DLD1 (cell line): ENCODE data around the gene STAG3.
"Not testable (repeated sequence)": the region's sequence is repeated elsewhere in the genome, so short reads cannot be mapped to it uniquely, and the experiment has no call there.

Experiments used
- in situ Hi-C: cut with HindIII; loops from 2 replicates; pipeline ENCODE4 v1.10.0; 2017; ENCODE audit warnings: low sequenced_read_pairs

The STAG3 gene, protein sequence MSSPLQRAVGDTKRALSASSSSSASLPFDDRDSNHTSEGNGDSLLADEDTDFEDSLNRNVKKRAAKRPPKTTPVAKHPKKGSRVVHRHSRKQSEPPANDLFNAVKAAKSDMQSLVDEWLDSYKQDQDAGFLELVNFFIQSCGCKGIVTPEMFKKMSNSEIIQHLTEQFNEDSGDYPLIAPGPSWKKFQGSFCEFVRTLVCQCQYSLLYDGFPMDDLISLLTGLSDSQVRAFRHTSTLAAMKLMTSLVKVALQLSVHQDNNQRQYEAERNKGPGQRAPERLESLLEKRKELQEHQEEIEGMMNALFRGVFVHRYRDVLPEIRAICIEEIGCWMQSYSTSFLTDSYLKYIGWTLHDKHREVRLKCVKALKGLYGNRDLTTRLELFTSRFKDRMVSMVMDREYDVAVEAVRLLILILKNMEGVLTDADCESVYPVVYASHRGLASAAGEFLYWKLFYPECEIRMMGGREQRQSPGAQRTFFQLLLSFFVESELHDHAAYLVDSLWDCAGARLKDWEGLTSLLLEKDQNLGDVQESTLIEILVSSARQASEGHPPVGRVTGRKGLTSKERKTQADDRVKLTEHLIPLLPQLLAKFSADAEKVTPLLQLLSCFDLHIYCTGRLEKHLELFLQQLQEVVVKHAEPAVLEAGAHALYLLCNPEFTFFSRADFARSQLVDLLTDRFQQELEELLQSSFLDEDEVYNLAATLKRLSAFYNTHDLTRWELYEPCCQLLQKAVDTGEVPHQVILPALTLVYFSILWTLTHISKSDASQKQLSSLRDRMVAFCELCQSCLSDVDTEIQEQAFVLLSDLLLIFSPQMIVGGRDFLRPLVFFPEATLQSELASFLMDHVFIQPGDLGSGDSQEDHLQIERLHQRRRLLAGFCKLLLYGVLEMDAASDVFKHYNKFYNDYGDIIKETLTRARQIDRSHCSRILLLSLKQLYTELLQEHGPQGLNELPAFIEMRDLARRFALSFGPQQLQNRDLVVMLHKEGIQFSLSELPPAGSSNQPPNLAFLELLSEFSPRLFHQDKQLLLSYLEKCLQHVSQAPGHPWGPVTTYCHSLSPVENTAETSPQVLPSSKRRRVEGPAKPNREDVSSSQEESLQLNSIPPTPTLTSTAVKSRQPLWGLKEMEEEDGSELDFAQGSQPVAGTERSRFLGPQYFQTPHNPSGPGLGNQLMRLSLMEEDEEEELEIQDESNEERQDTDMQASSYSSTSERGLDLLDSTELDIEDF

DNA sequence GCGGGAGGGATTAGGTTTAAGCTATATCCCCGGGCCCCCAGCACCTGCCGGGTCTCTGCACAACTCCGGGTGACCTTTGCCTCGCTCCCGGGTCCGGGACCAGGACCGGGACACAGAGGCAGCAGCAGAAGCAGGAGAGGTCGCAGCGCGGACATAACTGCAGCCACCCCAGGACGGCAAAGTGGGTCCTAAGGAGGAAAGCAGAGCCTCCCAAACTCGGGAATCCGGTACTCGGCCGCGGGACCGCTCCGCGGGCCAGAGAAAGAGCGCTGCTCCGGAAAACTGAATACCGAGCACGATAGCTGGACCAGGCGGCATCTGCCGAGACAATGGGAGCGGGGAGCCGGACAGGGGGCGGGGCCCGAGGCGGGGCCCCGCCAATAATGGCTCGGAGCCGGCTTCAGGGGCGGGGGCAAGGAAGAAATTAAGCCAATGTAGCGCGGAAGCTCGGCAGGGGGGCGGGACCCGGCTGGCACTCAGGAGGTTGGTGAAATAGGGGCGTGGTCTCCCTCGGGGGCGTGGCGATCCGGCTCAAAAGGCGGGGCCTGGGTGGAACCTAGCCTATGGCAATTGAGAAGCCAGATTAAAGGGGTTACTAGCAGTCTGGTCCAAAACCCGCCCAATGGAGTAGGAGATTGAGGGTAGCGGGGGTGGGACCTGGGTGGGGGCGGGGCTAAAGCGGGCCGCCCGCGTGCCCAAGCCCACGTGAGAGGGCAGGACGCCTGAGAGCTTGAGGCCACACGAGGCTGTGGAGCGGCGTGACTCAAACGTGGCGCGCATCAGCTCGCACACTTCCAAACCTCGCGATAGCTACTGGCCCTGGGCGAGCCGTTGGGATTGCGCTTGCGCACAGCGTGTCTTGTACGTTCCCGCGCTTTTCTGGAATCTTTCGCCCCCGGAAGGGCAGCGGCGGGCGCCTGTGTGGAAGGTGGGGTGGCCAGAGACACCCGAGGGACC is at the start of gene STAG3, which contains the start of gene GPC2:
TSS of gene STAG3 (plus strand) at position 874 of the 957 bp plus-strand sequence. CDS start 2,639 bp downstream, outside the sequence.
TSS of gene GPC2 (minus strand) at position 337 of the 957 bp plus-strand sequence. CDS start at position 155, 182 bp downstream.
- in situ Hi-C loops: no loop called here

- in situ Hi-C loops: no loop called here
Observed at GRCh38 chr7:100128637-100128963, 49.1 kb upstream of the STAG3 start.

GRCh38 chr7:100130220-100130607 is 47.5 kb upstream of the STAG3 start:
- in situ Hi-C loops: not testable (repeated sequence)

DNA sequence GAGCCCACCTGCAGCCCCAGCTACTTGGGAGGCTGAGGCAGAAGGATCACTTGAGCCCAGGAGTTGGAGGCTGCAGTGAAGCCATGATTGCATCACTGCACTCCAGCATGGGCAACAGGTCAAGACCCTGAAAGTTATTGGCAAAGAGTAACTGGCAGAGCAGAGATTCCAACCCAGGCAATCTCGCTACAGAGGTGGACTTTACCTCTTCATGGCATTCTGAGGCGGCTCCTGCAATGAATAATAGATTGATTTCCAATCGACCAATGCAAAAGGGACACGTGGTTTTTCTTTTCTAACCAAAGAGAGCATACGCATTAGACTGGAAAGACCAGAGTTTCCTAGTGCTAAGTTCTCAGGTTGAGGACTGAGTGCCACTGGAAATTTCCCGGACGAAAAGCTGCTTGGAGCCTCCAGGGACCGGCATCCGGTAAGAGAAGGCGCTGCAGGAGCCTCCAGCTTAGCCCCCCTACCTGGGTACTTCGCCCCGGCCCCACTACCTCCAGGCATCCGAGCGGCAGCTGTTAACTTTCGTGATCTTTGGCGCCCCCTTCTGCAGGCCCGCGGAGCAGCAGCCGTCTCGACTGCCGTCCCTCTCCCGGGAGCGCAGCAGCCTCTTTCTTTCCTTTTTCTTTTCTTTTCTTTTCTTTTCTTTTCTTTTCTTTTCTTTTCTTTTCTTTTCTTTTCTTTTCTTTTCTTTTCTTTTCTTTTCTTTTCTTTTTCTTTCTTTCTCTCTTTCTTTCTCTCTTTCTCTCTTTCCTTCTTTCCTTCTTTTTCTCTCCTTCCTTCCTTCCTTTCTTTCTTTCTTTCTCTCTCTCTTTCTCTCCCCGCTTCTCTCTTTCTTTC is 46.9 kb upstream of the STAG3 start:
- in situ Hi-C loops: no loop called here

GRCh38 chr7:100132126-100132525 is 45.6 kb upstream of the STAG3 start:
- in situ Hi-C loops: no loop called here

DNA sequence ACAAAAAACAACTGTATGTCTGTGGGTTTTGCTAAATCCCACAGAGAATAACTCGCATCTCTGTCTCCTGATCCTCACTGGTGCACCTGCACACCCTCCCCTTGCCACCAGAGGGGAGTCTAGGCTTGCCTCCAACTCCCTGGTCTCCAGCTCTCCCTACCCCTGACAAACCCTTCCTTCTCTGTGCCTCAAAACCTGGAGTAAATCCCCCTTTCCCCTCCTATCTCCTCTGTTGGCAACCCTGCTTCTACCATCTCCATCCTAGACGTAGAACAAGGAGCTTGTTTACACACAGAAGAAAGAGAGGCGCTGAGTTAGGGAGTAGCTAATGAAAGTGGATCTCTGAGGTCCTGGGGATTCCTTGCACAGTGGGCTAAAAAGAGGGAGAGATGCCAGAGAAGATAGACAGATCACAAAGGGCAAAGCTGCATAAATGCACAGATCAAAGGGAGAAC is 45.0 kb upstream of the STAG3 start:
- in situ Hi-C loops: no loop called here

- in situ Hi-C loops: no loop called here
Observed at GRCh38 chr7:100137851-100138760, 39.6 kb upstream of the STAG3 start.

DNA sequence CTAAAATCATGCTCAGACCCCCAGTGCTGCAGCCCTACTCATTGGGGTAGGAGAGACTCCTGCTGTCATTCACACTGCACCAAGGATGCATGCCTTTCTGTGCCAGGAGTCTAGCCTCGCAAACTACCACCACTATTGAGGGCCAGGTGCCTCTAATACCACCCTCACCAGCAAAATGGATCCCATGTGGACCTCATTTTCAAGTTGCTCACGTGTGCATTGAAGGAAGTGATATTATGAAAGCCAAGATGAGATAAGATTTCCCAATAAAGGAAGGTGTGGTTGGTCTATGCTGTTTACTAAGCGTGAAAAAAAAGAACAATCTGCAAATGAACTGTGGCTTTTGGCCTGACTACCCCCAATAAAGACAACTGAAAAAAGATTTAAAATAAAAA is 36.2 kb upstream of the STAG3 start:
- in situ Hi-C loops: no loop called here

- in situ Hi-C loops: no loop called here
Observed at GRCh38 chr7:100142461-100142860, 35.3 kb upstream of the STAG3 start.

- in situ Hi-C loops: not testable (repeated sequence)
Observed at GRCh38 chr7:100146350-100146749, 31.4 kb upstream of the STAG3 start.

DNA sequence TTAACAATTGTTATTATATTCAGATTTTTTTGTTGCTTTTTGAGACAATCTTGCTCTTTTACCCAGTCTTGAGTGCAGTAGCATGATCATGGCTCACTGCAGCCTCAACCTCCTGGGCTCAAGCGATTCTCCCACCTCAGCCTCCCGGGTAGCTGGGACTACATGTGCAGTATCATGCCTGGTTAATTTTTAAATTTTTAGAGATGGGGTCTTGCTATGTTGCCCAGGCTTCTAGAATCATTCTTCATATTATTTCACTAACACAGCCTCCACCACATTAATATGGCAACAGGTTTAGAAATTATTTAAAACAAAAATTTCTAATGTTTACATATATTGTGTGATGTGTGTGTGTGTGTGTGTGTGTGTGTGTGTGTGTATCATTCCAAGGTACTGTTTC is 30.4 kb upstream of the STAG3 start:
- in situ Hi-C loops: no loop called here

DNA sequence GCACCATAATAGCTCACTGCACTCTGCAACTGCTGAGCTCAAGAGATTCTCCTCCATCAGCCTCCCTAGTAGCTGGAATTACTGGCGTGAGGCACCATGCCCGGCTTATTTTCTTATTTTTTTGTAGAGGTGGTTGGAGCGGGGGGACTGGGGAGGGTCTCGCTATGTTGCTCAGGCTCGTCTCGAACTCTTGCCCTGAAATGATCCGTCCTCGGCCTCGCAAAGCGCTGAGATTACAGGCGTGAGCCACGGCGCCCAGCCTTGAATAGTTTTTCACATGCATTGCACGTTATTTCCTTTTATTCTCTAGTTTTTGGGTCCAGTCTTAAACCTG is 29.5 kb upstream of the STAG3 start:
- in situ Hi-C loops: no loop called here

- in situ Hi-C loops: no loop called here
Observed at GRCh38 chr7:100148559-100149328, 29.0 kb upstream of the STAG3 start, which contains the start of gene LAMTOR4. LAMTOR4 (plus strand) TSS chr7:100148918; CDS start chr7:100148973, 55 bp downstream.

GRCh38 chr7:100152404-100152803 is 25.3 kb upstream of the STAG3 start:
- in situ Hi-C loops: no loop called here

GRCh38 chr7:100152937-100153666 is 24.6 kb upstream of the STAG3 start:
- in situ Hi-C loops: no loop called here

GRCh38 chr7:100153708-100154535 is 23.8 kb upstream of the STAG3 start:
- in situ Hi-C loops: no loop called here
